ENCODE results near the gene GALNT10. TPM values are rescaled to one million over a fixed set of nuclear protein-coding genes. Genes with fewer than 3 reads are reported as not detected.

GALNT10 gene
- total and polyA plus RNA-seq, 2 of the 8 experiments (the other 6 are each of a cell fraction or from before 2014, with no cell fraction given): 4.6 to 15.5 TPM

DNA sequence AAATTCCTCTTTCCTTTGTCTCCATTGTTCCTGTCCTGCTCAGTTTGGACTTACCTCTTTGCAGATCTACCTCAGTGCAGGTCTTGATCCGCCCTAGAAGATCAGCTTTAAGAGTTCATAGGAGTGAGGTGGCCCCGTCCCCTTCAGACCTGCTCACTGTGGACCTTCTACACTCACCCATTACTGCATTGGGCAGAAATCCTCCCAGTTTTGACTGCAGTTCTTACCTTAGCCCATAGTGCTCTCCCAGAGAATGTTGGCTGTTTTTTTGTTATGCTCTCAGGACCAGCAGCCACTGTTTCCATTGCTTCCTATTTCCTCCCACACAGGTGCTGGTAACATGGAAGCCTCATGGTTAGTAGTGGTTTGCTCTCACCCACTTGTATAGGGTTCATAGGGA lies 63.3 kb downstream of the GALNT10 start (continued):
- TF ChIP-seq CHD7 (IDR thresholded peaks at IDR 0.05; ENCODE audit: insufficient replicate concordance, low read length) (no peak), RFX5 (IDR thresholded peaks at IDR 0.05; ENCODE audit: borderline replicate concordance, low read depth, low read length) (no peak), GTF2F1 (IDR thresholded peaks at IDR 0.05; ENCODE audit: borderline replicate concordance, low read depth, low read length) (no peak), BACH1 (IDR thresholded peaks at IDR 0.05; ENCODE audit: low read length) (no peak), SRF (IDR thresholded peaks at IDR 0.05; ENCODE audit: low read depth, low read length) (no peak), MAX (IDR thresholded peaks at IDR 0.05) (no peak)
